GM18505 (cell line): Measurements from ENCODE around the gene DAZAP1.

Experiments
- ATAC-seq: cut with Tn5 transposase; IDR thresholded peaks from one replicate; pipeline ENCODE4 v1.9.1; 2021; ENCODE audit not compliant: unreplicated experiment
- POLR2A ChIP-seq: IDR thresholded peaks from 4 replicates; pipeline ENCODE4 v1.6.1; 2011; ENCODE audit warnings: borderline replicate concordance; ENCODE audit not compliant: insufficient read depth, insufficient read length; ENCODE audit errors: extremely low read depth

Gene DAZAP1

DNA sequence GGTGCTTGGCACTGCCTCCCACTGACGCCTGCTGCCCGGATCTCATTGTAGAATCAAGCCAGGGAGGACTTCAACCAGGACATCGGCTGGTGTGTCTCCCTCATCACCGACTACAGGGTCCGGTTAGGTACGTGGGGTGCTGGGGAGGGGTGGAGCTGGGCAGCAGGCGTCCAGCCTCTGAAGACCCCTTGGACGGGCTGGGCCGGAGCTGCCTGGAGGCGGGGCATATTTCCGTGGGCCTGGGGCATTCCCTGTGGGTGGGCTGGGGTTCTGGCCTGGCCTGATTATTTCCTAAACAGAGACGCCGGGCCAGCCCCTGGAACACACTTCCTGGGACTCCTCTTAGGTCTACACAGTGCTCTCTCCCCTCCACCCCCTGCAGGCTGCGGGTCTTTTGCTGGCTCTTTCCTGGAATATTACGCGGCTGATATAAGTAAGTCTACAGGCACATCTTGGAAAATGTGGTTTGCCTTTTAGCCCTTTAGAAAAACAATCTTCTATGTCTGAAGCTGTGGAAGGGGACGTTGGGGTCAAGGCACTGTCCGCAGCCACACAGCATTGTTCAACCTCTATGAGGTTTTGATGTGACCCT, 38.1 kb upstream of the DAZAP1 start:
- ATAC-seq, result no peak

GRCh38 chr19:1370579-1371361, 36.6 kb upstream of the DAZAP1 start:
- no peak for ATAC-seq
- TF ChIP-seq POLR2A, result no peak

More for the DNA sequence above, 38.1 kb upstream of the DAZAP1 start:
- TF ChIP-seq POLR2A, result no peak

GRCh38 chr19:1373042-1373533, 34.3 kb upstream of the DAZAP1 start:
- no peak for TF ChIP-seq POLR2A
- ATAC-seq, result no peak

- no peak for TF ChIP-seq POLR2A
- no peak for ATAC-seq
Measured at GRCh38 chr19:1373534-1374249, 33.7 kb upstream of the DAZAP1 start.

- no peak for ATAC-seq
Measured at GRCh38 chr19:1374250-1374577, 33.2 kb upstream of the DAZAP1 start.

DNA sequence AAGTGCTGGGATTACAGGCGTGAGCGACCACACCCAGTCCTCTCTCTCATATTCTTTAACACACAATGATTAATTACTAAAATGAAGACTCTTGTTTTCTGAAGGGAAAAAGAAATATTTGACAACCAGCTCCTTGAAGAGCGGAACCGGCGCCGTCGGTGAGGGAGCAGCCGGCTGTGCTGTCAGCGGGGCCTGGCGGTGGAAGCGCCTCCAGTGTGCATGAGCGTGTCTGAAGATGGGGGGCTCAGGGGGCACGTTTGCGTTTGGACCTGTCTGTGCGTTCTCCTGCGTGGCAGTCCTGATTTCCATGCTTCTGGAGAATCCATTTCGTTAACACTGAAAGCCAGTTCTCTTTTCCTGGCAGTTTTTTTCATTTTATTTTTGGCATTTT, 31.0 kb upstream of the DAZAP1 start:
- no peak for ATAC-seq
- no peak for TF ChIP-seq POLR2A

More at GRCh38 chr19:1374250-1374577, 33.2 kb upstream of the DAZAP1 start:
- TF ChIP-seq POLR2A, result no peak

GRCh38 chr19:1377176-1377964, 30.0 kb upstream of the DAZAP1 start:
- peak; percentile 18 for TF ChIP-seq POLR2A
- no peak for ATAC-seq

DNA sequence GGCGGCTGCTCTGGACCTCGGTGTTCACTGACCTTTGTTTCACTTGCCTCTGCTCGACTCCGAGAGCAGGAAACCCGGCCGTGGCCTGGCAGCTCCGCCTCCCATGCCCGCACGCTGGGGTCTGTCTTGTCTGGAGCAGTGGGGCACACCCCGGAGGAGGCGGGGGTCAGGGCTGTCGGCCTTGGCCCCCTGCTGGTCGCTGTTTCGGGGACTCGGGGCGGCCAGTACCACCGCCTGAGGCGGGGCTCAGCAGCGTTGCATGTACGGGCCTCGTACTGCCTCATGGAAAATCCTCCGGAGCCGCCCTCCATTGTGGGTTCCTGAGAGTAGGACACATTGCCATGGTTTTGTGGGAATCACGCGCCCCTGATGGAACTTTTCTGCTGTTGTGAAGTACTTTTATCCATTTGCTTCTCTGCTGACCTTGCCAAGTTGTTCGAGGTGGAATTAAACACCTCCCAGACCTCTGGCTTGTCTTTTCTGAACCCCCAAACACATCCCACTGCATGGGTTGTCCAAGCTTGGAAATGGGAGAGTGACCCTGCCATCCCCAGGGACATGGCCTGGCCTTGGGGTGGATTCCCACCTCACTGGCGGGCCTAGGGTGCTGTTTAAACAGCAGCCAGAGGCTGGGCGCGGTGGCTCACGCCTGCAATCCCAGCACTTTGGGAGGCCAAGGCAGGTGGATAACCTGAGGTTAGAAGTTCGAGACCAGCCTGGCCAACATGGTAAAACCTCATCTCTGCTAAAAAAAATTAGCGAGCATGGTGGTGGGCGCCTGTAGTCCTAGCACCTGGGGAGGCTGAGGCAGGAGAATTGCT, 29.2 kb upstream of the DAZAP1 start:
- ATAC-seq, result no peak
- TF ChIP-seq POLR2A, result no peak

DNA sequence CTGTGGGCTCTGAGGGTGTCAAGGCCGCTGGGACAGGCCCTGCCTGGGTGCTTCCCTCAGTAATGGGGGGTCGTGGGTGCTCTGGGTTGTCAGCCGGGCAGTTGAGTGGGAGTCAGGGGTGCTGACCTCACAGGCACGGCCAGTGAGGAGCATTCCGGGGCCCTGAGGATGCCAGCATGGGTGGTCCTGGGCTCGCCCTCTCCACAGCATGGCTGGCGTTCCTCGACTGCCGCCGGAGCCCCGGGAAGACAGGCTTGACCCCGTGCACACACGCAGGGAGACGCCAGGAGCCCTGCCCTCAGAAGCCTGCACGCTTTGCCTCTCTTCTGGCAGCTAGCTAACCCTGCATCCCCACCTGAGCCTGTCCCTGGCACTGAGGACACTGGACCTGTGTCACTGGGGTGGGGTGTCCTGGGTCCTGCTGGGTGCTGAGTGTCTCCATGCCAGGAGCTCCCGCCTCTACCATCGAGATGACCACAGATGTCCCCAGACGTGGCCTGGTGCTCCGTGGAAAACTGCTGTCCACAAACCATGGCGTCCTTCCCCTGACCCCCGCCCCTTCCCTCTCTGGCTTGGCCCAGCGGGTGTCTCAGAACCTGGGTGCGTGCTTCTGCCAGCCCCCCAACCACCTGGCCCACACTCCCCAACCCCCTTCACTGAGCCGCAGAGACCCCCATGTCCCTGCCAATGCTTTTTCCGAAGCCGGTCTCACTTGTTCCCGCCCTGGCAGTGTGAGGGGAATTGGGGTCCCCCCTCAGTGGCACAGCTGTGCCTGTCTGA, 28.1 kb upstream of the DAZAP1 start:
- TF ChIP-seq POLR2A, result no peak
- no peak for ATAC-seq

DNA sequence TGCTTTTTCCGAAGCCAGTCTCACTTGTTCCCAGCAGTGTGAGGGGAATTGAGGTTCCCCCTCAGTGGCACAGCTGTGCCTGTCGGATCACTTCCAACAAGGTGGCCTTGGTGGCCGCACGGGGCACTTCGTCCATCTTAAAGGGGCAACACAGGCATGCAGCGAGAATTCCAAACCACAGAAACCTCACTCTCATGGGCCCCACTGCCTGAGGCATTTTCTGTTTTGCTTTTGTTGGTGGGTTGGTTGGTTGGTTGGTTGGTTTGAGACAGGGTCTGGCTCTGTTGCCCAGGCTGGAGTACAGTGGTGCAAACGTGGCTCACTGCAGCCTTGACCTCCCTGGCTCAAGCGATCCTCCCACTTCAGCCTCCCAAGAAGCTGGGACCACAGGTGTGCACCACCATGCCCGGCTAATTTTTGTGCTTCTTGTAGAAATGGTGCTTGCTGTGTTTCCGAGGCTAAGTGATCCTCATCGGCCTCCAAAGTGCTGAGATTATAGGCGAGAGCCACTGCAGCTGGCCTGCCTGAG, 27.4 kb upstream of the DAZAP1 start:
- no peak for ATAC-seq
- no peak for TF ChIP-seq POLR2A

DNA sequence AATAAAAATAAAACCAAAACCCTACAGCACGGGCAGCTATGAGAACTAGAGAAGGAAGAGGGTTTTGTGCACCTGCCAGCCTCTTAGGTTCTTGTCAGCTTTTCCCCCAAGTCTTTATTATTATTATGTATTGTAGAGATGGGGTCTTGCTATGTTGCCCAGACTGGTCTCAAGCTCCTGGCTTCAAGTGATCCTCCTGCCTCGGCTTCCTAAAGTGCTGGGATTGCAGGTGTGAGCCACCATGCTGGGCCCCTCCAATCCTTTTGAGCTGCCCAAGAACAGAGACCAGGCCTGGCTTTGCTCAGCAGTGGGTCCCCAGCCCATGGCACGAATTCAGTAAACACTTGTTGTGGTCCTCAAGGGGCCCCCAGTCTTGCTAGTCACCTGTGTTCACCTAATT, 25.1 kb upstream of the DAZAP1 start:
- no peak for TF ChIP-seq POLR2A
- ATAC-seq, result no peak

DNA sequence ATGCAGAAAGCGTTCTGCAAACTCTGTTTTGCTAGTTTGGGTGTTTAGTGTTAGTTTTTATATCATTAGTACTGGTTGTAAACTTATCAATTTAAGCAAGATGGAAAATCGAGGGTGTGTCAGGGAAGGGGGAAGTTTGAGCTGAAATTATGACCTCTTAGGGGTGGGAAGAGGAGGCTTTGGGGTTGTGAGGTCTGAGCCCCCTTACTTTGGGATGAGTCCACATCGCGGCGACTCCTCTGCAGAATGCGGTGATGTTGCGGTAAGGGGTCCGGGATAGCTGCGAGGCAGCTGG, 24.4 kb upstream of the DAZAP1 start:
- no peak for TF ChIP-seq POLR2A
- no peak for ATAC-seq

DNA sequence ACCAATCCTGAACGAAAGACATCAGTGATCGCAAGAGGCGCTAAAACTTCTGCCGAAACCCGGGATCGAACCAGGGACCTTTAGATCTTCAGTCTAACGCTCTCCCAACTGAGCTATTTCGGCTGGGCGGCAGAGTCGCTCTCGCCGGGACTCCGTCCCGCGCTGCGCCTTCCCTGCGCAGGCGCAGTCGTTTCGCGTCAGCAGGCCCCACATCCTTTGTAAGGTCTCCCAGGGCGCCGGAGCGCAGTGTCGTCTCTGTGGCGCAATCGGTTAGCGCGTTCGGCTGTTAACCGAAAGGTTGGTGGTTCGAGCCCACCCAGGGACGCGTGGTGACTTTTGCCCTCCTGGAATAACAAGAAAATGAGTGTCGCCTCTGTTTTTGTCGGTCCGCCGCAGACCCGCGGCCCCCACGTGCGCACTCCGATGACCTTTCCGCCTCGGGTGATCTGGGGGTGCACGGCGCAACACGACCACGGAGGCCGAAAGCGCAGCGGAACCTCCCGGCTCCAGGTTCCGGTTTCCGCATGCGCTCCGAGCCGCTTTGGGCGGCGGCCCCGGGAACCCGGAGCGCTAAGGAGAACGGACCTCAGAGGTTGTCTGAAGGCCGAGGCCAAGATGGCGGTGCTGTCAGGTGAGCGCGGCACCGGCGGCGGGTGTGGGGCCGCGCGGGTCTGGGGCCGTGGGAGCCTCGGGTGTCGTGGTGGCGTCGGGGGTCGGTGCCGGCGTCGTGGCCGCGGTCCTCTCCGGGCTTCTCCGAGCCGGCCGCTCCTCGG, 23.9 kb upstream of the DAZAP1 start, which contains the start of gene NDUFS7:
Gene NDUFS7 (plus strand): TSS at position 596 of the 773 bp plus-strand sequence. CDS start 20 bp downstream, at position 616.
- TF ChIP-seq POLR2A, result peak; percentile 81
- peak; percentile 74 for ATAC-seq
